ENCODE results near the gene MCUR1.
A peak's percentile ranks its signal among the peaks of the same experiment; 100 is the strongest.
"Not testable (repeated sequence)": the region's sequence is repeated elsewhere in the genome, so short reads cannot be mapped to it uniquely, and the experiment has no call there.

Gene MCUR1

DNA sequence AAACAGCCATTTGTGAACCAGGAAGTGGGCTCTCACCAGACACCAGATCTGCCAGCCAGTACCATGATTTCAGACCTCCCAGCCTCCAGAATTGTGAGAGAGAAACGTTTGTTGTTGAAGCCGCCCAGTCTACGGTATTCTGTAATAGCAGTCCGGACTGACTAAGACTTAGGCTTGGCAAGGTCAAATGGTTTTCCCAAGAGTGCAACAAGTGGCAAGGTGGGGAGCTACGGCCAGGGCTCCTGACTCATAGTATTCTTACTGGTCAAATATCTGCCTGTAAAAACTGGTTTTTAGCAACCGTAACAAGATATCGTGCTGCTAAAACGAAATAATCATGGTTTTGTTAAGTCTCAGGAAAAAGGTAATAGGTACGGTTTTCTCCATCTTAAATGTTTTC, 37.8 kb downstream of the MCUR1 start:
- DNase-seq (ENCODE audit: low spot score) = no peak

GRCh38 chr6:13775466-13775865, 38.9 kb downstream of the MCUR1 start:
- not testable (repeated sequence) for DNase-seq (ENCODE audit: low spot score)

- not testable (repeated sequence) for DNase-seq (ENCODE audit: low spot score)
These were observed 41.9 kb downstream of the MCUR1 start for GRCh38 chr6:13772358-13773030.

DNA sequence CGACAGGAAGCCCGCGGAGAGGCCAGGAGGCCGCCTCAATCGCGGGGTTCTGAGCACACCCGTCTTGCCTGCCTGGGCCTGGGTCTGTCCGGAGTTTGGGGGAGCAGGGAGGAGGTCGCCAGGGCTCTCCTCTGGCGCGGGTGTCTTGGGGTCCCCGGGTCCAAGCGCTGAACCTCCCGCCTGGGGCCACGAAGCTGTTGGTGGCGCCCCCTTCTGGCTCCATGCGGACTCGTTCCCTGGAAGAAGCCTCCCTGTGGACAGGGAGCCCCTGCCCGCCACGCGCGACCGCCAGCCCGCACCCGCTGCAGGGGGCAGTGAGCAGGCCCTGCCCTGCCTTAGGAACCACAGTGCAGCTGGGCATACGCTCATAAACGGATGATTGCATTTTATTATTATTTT, 44.7 kb downstream of the MCUR1 start:
- no peak for DNase-seq (ENCODE audit: low spot score)

GRCh38 chr6:13769034-13769654, 45.2 kb downstream of the MCUR1 start:
- DNase-seq (ENCODE audit: low spot score) = no peak

- peak; percentile 77 for DNase-seq (ENCODE audit: low spot score)
These were observed 47.1 kb downstream of the MCUR1 start for GRCh38 chr6:13767121-13767808.

DNA sequence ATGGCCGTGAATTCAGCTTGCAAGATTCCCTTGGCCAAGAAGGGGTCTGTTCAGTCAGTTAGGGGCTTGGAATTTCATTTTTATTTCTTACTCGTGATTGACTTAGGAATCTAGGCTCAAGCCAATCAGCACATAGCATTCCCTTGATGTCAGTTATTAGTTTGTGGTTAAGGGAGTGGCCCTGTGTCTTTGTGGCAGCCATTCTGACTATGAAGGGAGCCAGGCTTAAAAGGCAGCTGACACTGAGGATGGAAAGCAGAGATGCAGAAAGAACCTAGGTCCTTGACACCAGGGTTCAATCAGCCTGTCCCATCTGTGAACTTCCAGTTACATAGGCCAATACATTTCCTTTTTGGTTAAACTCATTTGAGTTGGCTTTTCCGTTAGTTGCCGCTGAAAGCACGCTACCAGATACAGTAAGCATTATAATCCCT, 48.1 kb downstream of the MCUR1 start:
- DNase-seq (ENCODE audit: low spot score) = no peak

- DNase-seq (ENCODE audit: low spot score) = no peak
These were observed 48.8 kb downstream of the MCUR1 start for GRCh38 chr6:13765570-13765969.

GRCh38 chr6:13764996-13765395, 49.4 kb downstream of the MCUR1 start:
- DNase-seq (ENCODE audit: low spot score) = no peak

GRCh38 chr6:13763740-13764381, 50.5 kb downstream of the MCUR1 start:
- DNase-seq (ENCODE audit: low spot score) = no peak

GRCh38 chr6:13762611-13763441, 51.5 kb downstream of the MCUR1 start:
- no peak for DNase-seq (ENCODE audit: low spot score)

GRCh38 chr6:13761361-13762036, 52.9 kb downstream of the MCUR1 start:
- DNase-seq (ENCODE audit: low spot score) = no peak

DNA sequence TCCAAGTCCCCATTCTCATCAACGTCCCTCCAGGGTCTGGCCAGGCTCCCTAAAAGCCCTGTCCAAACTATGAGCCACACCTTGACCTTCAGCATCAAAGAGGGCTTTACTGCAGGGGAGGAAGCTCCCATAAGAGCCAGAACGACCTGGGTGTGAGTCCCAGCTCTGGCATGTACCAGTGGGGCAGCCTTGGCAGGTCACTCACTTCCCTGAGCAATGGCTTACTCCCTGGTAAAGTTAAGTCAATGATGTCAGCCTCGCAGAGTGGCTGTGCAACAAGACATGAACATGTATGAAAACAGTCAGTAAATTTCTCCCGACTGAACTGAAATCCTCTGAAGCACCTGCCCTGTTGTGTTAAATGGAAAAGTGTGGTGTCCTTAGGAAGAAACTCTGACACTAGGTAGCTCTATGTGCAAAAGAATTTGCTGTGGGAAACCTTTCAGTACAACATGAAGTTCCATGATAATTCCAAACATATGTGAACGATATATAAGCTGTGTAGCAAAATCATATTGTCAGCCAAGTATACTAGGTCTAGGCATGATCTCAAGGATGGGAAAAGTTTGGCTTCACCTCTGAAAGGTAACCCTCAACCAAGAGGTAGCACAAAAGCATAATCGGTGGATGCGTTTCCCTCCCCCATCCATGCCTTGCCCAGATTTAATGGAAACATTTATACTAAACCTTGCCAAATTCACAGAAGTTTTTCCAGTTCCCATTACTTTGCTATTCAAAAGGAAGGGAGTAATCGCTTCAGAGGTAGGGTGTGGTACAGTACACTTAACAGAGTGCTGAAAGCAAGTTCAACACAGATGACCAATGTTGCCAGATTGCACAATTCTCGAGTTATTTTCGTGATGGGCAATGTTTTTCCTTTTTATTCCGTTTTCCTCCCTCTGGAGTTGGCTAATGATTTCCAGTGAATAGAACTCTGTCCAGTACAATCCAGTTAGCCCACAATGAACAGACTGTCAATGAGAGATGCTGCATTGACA, 53.8 kb downstream of the MCUR1 start:
- no peak for DNase-seq (ENCODE audit: low spot score)

- DNase-seq (ENCODE audit: low spot score) = no peak
These were observed 55.3 kb downstream of the MCUR1 start for GRCh38 chr6:13759025-13759424.

- no peak for DNase-seq (ENCODE audit: low spot score)
These were observed 59.7 kb downstream of the MCUR1 start for GRCh38 chr6:13754644-13755043.

- no peak for DNase-seq (ENCODE audit: low spot score)
These were observed 70.6 kb downstream of the MCUR1 start for GRCh38 chr6:13743736-13744127.

DNA sequence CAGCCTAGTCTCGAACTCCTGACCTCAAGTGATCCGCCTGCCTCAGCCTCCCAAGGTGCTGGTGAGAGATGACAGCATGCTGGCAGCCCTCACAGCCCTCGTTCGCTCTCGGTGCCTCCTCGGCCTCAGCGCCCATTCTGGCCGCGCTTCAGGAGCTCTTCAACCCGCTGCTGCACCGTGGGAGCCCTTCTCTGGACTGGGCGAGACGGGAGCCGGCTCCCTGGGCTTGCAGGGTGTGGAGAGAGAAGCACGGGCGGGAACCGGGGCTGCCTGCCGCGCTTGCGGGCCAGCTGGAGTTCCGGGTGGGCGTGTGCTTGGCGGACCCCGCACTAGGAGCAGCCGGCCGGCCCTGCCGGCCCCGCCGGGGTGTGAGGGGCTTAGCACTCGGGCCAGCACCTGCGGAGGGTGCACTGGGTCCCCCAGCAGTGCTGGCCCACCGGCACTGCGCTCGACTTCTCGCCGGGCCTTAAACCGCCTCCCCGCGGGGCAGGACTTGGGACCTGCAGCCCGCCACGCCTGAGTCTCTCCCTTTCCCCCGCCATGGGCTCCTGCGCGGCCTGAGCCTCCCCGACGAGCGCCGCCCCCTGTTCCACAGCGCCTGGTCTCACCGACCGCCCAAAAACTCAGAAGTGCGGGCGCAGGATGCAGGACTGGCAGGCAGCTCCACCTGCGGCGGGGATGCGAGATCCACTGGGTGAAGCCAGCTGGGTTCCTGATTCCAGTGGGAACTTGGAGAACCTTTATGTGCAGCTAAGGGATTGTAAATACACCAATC, 71.2 kb downstream of the MCUR1 start:
- DNase-seq (ENCODE audit: low spot score) = no peak

GRCh38 chr6:13741365-13741764, 73.0 kb downstream of the MCUR1 start:
- no peak for DNase-seq (ENCODE audit: low spot score)
